Left ventricle myocardium inferior (tissue), 1 donor: ENCODE data around the gene KRTAP9-4. TPM values are rescaled to one million over a fixed set of nuclear protein-coding genes. Genes with fewer than 3 reads are reported as not detected.

Source experiments
- DNase-seq: peaks from one replicate; pipeline ENCODE4 v3.0.0-alpha.2; 2020
- H3K27ac ChIP-seq: fragments of 200-600 bp; replicated peaks from 2 replicates; pipeline ENCODE4 v1.8.0; 2021
- H3K27me3 ChIP-seq: fragments of 200-600 bp; 2 replicates; pipeline ENCODE4 v1.8.0; 2021; ENCODE audit warnings: low read depth
- H3K36me3 ChIP-seq: fragments of 200-600 bp; 2 replicates; pipeline ENCODE4 v1.8.0; 2021
- H3K4me1 ChIP-seq: fragments of 200-600 bp; 2 replicates; pipeline ENCODE4 v1.8.0; 2021
- H3K4me3 ChIP-seq: fragments of 200-600 bp; 2 replicates; pipeline ENCODE4 v1.8.0; 2021; ENCODE audit warnings: mild to moderate bottlenecking, moderate library complexity
- H3K9me3 ChIP-seq: fragments of 200-600 bp; replicated peaks from 2 replicates; pipeline ENCODE4 v1.8.0; 2021
- intact Hi-C: fragments of 100-400 bp; cut with micrococcal nuclease; formaldehyde crosslinking; loops from one replicate; pipeline ENCODE4 v1.11.0; 2022
- total RNA-seq: library from RNA; stranded (reverse); fragmentation: NEBNext Ultra II Directional; extraction: Animal tissue kit (Norgen Biotek cat#: 25700); gene quantifications from one replicate; pipeline ENCODE4 v1.2.1, GENCODE V29; 2021
- TF ChIP-seq, protein P1 (sequence below): fragments of 200-600 bp; IDR thresholded peaks from 2 replicates; pipeline ENCODE4 v1.8.0; 2021; ENCODE audit warnings: antibody characterized with exemption, mild to moderate bottlenecking, borderline replicate concordance
- donor health status: DM: no; HTN: yes; CAD: no; lungs with severe emphysema.

KRTAP9-4 gene
- total RNA-seq, 1 donor from 2014 or later = not detected

DNA sequence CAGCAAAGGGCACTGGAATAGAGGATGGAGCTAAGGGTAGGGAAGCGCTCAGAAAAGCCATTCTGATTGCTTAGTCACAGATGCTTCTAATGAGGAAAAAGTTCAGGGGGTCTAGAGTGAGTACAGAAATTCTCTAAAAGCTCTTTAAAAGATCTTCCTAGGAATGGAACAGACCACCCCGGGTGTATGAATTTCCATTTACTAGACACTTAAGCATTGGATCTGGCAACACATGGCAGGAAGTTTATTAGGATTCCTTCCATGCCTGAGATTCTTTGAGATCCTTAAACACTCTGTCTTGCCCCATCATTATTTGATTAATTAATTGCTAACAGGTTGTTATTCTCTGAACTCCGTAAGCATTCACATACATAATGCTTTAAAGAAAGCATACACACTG, 34.6 kb downstream of the KRTAP9-4 start:
- no peaks in the 10 kb centered on the region for H3K4me1 ChIP-seq
- H3K36me3 ChIP-seq = no peaks in the 10 kb centered on the region
- DNase-seq = no peak
- no peak overlapping the region for H3K4me3 ChIP-seq
- TF ChIP-seq, protein P1, sequence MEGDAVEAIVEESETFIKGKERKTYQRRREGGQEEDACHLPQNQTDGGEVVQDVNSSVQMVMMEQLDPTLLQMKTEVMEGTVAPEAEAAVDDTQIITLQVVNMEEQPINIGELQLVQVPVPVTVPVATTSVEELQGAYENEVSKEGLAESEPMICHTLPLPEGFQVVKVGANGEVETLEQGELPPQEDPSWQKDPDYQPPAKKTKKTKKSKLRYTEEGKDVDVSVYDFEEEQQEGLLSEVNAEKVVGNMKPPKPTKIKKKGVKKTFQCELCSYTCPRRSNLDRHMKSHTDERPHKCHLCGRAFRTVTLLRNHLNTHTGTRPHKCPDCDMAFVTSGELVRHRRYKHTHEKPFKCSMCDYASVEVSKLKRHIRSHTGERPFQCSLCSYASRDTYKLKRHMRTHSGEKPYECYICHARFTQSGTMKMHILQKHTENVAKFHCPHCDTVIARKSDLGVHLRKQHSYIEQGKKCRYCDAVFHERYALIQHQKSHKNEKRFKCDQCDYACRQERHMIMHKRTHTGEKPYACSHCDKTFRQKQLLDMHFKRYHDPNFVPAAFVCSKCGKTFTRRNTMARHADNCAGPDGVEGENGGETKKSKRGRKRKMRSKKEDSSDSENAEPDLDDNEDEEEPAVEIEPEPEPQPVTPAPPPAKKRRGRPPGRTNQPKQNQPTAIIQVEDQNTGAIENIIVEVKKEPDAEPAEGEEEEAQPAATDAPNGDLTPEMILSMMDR = no peak
- peaks cover 62% of the 10 kb centered on the region for H3K27me3 ChIP-seq
- peaks cover 6% of the 10 kb centered on the region for H3K9me3 ChIP-seq
- intact Hi-C loops = no loop called here
- H3K27ac ChIP-seq = no peak overlapping the region

DNA sequence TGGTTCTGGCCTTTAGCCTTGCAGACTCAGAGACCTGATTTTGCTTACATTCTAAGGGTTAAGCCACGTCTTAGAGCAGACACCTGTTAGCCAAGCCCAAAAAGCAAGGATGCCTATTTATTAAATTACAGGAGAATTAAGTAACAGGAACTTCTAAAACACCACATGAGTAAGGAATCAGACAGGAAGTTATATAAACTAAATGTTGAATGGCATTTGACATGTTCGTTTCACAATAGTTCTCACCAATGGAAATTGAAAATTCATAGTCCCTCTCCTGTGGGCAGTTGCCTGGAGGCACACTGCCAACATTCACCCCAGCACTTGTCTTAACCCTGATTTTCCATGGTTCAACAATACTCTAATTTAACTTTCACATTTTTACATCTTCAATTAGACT, 35.1 kb downstream of the KRTAP9-4 start:
- peaks cover 64% of the 10 kb centered on the region for H3K27me3 ChIP-seq
- TF ChIP-seq, protein P1 = no peak
- peaks cover 5% of the 10 kb centered on the region for H3K9me3 ChIP-seq
- H3K4me1 ChIP-seq = no peaks in the 10 kb centered on the region
- DNase-seq = no peak
- no peak overlapping the region for H3K4me3 ChIP-seq
- intact Hi-C loops = no loop called here
- H3K27ac ChIP-seq = no peak overlapping the region
- no peaks in the 10 kb centered on the region for H3K36me3 ChIP-seq

DNA sequence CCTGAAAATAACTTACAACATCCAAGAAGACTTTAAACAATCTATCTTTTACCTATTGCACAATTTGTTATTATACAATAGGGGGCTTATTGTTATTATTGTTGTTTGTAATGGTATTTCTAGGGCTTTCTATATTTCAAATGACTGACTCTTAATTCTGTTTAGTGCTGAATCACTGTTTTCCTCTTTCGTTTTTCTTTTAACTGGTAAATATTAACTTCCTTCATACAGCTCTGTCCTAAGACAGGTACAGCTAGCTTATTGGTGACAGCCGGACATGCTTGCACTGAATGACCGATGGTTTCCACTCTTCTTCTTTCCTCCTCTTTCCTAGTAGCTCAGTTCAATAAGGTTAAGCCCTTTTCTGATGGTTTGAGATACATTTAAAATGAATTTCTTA, 37.6 kb downstream of the KRTAP9-4 start:
- TF ChIP-seq, protein P1 = no peak
- Histone ChIP-seq H3K4me1 (no peaks in the 10 kb centered on the region), H3K36me3 (no peaks in the 10 kb centered on the region), H3K4me3 (no peak overlapping the region), H3K27ac (no peak overlapping the region), H3K27me3 (peaks cover 73% of the 10 kb centered on the region), H3K9me3 (no peaks in the 10 kb centered on the region)
- intact Hi-C loops = no loop called here
- DNase-seq = no peak

DNA sequence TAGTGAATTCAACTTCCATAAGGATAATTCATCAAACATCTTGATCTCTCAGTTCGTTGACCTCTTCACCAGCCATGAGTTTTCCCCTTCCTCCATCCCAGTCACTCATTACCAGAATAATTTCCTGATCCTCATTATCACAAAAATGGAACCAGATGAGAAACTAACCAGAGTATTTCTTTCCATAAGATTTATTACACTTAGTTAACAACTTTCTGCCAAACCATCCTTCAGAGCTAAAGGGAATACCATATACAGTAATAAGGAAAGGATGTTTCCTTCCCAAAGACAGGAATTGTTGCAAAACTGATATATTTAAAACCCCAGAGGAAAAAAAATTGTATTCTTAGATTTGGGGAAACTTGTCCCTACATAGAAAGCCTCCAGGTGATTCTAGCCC, 44.5 kb downstream of the KRTAP9-4 start:
- H3K27ac ChIP-seq = no peak overlapping the region
- intact Hi-C loops = no loop called here
- no peaks in the 10 kb centered on the region for H3K4me1 ChIP-seq
- H3K27me3 ChIP-seq = peaks cover 61% of the 10 kb centered on the region
- DNase-seq = no peak
- H3K4me3 ChIP-seq = no peak overlapping the region
- TF ChIP-seq, protein P1 = no peak
- H3K36me3 ChIP-seq = no peaks in the 10 kb centered on the region
- no peaks in the 10 kb centered on the region for H3K9me3 ChIP-seq

DNA sequence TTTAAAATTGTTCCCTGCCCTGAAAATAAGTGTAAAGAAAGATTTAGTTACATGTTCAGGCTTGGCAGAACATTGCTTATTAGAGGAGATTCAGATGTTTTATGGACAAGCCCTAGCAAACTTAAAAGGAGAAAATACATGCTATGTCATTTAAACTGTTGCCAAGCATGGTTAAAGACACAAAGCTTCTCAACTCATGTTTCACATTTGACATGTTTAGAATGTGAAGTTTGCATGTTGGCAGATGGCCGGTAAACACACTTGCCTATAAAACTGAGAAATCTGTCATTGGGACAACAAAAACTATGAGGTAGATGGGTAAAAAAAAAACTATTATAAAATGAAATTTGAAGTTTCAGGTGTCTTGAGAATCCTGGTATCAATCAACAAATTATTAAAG, 47.4 kb downstream of the KRTAP9-4 start:
- intact Hi-C loops = no loop called here
- DNase-seq = no peak
- no peak overlapping the region for H3K27ac ChIP-seq
- H3K4me1 ChIP-seq = no peaks in the 10 kb centered on the region
- H3K36me3 ChIP-seq = no peaks in the 10 kb centered on the region
- H3K4me3 ChIP-seq = no peak overlapping the region
- TF ChIP-seq, protein P1 = no peak
- peaks cover 7% of the 10 kb centered on the region for H3K9me3 ChIP-seq
- peaks cover 35% of the 10 kb centered on the region for H3K27me3 ChIP-seq
